Measurements from ENCODE around the gene CACNA1S.

The CACNA1S gene

GRCh38 chr1:201072149-201072548 lies 40.1 kb downstream of the CACNA1S start:
- Histone ChIP-seq H3K4me1 (ENCODE audit: control insufficient read depth, low read length) (no peaks in the 10 kb centered on the region), H3K9me2 (replicated peaks; ENCODE audit: control insufficient read depth, low read length) (no peaks in the 10 kb centered on the region), H3K79me2 (ENCODE audit: control insufficient read depth, low read length) (no peaks in the 10 kb centered on the region), H3K36me3 (ENCODE audit: control insufficient read depth, low read length) (no peaks in the 10 kb centered on the region), H3K4me3 (ENCODE audit: low read length) (no peak overlapping the region), H3K27me3 (ENCODE audit: control insufficient read depth, low read length) (peaks cover 5% of the 10 kb centered on the region; the same call in 1 of the 2 replicates), H4K20me1 (ENCODE audit: control insufficient read depth, insufficient read depth, low read depth, low read length) (no peaks in the 10 kb centered on the region), H3K27ac (ENCODE audit: low read depth, low read length) (no peak overlapping the region), H3K9me3 (ENCODE audit: control insufficient read depth, insufficient read depth, low read length) (no peaks in the 10 kb centered on the region), H3F3A (ENCODE audit: control insufficient read depth, insufficient read depth) (no peaks in the 10 kb centered on the region), H3K4me2 (ENCODE audit: low read length) (no peak overlapping the region)
- TF ChIP-seq CTCF (IDR thresholded peaks at IDR 0.05; ENCODE audit: low read depth, low read length, poor library complexity, severe bottlenecking) (no peak), EZH2phosphoT487 (IDR thresholded peaks at IDR 0.05; ENCODE audit: borderline replicate concordance, low read length) (no peak)

GRCh38 chr1:201069636-201070035 lies 42.6 kb downstream of the CACNA1S start:
- H3K79me2 ChIP-seq (ENCODE audit: control insufficient read depth, low read length): no peaks in the 10 kb centered on the region
- H3K4me2 ChIP-seq (ENCODE audit: low read length): no peak overlapping the region
- TF ChIP-seq CTCF (IDR thresholded peaks at IDR 0.05; ENCODE audit: low read depth, low read length, poor library complexity, severe bottlenecking) (no peak), EZH2phosphoT487 (IDR thresholded peaks at IDR 0.05; ENCODE audit: borderline replicate concordance, low read length) (no peak)
- no peaks in the 10 kb centered on the region for H3K9me2 ChIP-seq (replicated peaks; ENCODE audit: control insufficient read depth, low read length)
- no peaks in the 10 kb centered on the region for H3K36me3 ChIP-seq (ENCODE audit: control insufficient read depth, low read length)
- no peaks in the 10 kb centered on the region for H3F3A ChIP-seq (ENCODE audit: control insufficient read depth, insufficient read depth)
- no peaks in the 10 kb centered on the region for H4K20me1 ChIP-seq (ENCODE audit: control insufficient read depth, insufficient read depth, low read depth, low read length)
- peaks cover 5% of the 10 kb centered on the region; the same call in 1 of the 2 replicates for H3K27me3 ChIP-seq (ENCODE audit: control insufficient read depth, low read length)
- no peak overlapping the region for H3K4me3 ChIP-seq (ENCODE audit: low read length)
- H3K9me3 ChIP-seq (ENCODE audit: control insufficient read depth, insufficient read depth, low read length): no peaks in the 10 kb centered on the region
- H3K27ac ChIP-seq (ENCODE audit: low read depth, low read length): no peak overlapping the region
- H3K4me1 ChIP-seq (ENCODE audit: control insufficient read depth, low read length): no peaks in the 10 kb centered on the region

GRCh38 chr1:201068976-201069375 lies 43.2 kb downstream of the CACNA1S start:
- H3K4me3 ChIP-seq (ENCODE audit: low read length): no peak overlapping the region
- no peak overlapping the region for H3K27ac ChIP-seq (ENCODE audit: low read depth, low read length)
- no peaks in the 10 kb centered on the region for H4K20me1 ChIP-seq (ENCODE audit: control insufficient read depth, insufficient read depth, low read depth, low read length)
- no peak for TF ChIP-seq EZH2phosphoT487 (IDR thresholded peaks at IDR 0.05; ENCODE audit: borderline replicate concordance, low read length)
- TF ChIP-seq CTCF (IDR thresholded peaks at IDR 0.05; ENCODE audit: low read depth, low read length, poor library complexity, severe bottlenecking): no peak
- H3K4me1 ChIP-seq (ENCODE audit: control insufficient read depth, low read length): no peaks in the 10 kb centered on the region
- no peaks in the 10 kb centered on the region for H3K9me2 ChIP-seq (replicated peaks; ENCODE audit: control insufficient read depth, low read length)
- no peaks in the 10 kb centered on the region for H3K9me3 ChIP-seq (ENCODE audit: control insufficient read depth, insufficient read depth, low read length)
- no peaks in the 10 kb centered on the region for H3K79me2 ChIP-seq (ENCODE audit: control insufficient read depth, low read length)
- peaks cover 5% of the 10 kb centered on the region; the same call in 1 of the 2 replicates for H3K27me3 ChIP-seq (ENCODE audit: control insufficient read depth, low read length)
- H3F3A ChIP-seq (ENCODE audit: control insufficient read depth, insufficient read depth): no peaks in the 10 kb centered on the region
- no peaks in the 10 kb centered on the region for H3K36me3 ChIP-seq (ENCODE audit: control insufficient read depth, low read length)
- no peak overlapping the region for H3K4me2 ChIP-seq (ENCODE audit: low read length)
